HepG2 (cell line): Measurements from ENCODE around the gene SCAI. TPM values are rescaled to one million over a fixed set of nuclear protein-coding genes. Genes with fewer than 3 reads are reported as not detected.

ENCODE experiments used
- BRD4 ChIP-seq: sonication (generic); formaldehyde crosslinking; IDR thresholded peaks from 2 replicates; pipeline ENCODE4 v1.4.0; 2020; ENCODE audit warnings: missing genetic modification reagents
- CCAR2 ChIP-seq: fragments of 200-400 bp; formaldehyde crosslinking; optimal IDR thresholded peaks from 2 replicates; pipeline ENCODE3; 2018; ENCODE audit warnings: low read depth, mild to moderate bottlenecking, low read length, moderate library complexity
- FOXO4 ChIP-seq: sonication (generic); formaldehyde crosslinking; conservative IDR thresholded peaks from 2 replicates; pipeline ENCODE4 v1.8.1; 2023; ENCODE audit warnings: missing genetic modification reagents
- JDP2 ChIP-seq: sonication (generic); formaldehyde crosslinking; IDR thresholded peaks from 2 replicates; pipeline ENCODE4 v1.8.1; 2022; ENCODE audit warnings: missing genetic modification reagents, borderline replicate concordance
- SAFB2 ChIP-seq: sonication (generic); formaldehyde crosslinking; IDR thresholded peaks from 2 replicates; pipeline ENCODE4 v1.5.1; 2020; ENCODE audit warnings: missing genetic modification reagents, low read depth, mild to moderate bottlenecking, borderline replicate concordance
- TARDBP ChIP-seq: sonication (generic); formaldehyde crosslinking; IDR thresholded peaks from 2 replicates; pipeline ENCODE4 v1.8.0; 2022; ENCODE audit warnings: mild to moderate bottlenecking, missing genetic modification reagents
- ZBTB21 ChIP-seq: sonication (generic); formaldehyde crosslinking; IDR thresholded peaks from 2 replicates; pipeline ENCODE4 v1.4.0; 2020; ENCODE audit warnings: missing genetic modification reagents
- ZNF574 ChIP-seq: sonication (generic); formaldehyde crosslinking; IDR thresholded peaks from 2 replicates; pipeline ENCODE4 v1.4.0; 2020; ENCODE audit warnings: missing genetic modification reagents
- ZNF609 ChIP-seq: sonication (generic); formaldehyde crosslinking; IDR thresholded peaks from 2 replicates; pipeline ENCODE4 v1.4.0; 2020; ENCODE audit warnings: mild to moderate bottlenecking, missing genetic modification reagents, borderline replicate concordance
- ZNF737 ChIP-seq: sonication (generic); formaldehyde crosslinking; IDR thresholded peaks from 2 replicates; pipeline ENCODE4 v1.5.0; 2020; ENCODE audit warnings: missing genetic modification reagents, mild to moderate bottlenecking, borderline replicate concordance
- ZSCAN30 ChIP-seq: sonication (generic); formaldehyde crosslinking; IDR thresholded peaks from 2 replicates; pipeline ENCODE4 v1.5.0; 2020; ENCODE audit warnings: mild to moderate bottlenecking, missing genetic modification reagents
- polyA plus RNA-seq, 8 experiments: library from polyadenylated mRNA; depleted of rRNA in 3 of 8; stranded (reverse) in 7 of 8; unstranded in 1 of 8; fragments of >200 nt; fragmentation: Illumina TruSeq in 4 of 8; extraction: Trizol in 4 of 8; gene quantifications; 2 replicates each; pipeline versions ENCODE4 v1.2.1 to v1.2.3, GENCODE V29; 2011 to 2016; ENCODE audit warnings: low read depth in 4 of 8, missing spikeins in 1 of 8, mixed read lengths in 1 of 8; ENCODE audit not compliant: insufficient read depth in 1 of 8
- total RNA-seq, 5 experiments: library from RNA; depleted of rRNA; stranded (reverse); fragments of >200 nt; fragmentation: Illumina TruSeq; extraction: Trizol; gene quantifications; 2 replicates each; pipeline ENCODE4 v1.2.3, GENCODE V29; 2016; ENCODE audit warnings: low read depth in 1 of 5

SCAI gene
- total and polyA plus RNA-seq, 2 of the 13 experiments (the other 11 are each of a cell fraction or from before 2014, with no cell fraction given): 4.4 to 8.4 TPM

- no peak for TF ChIP-seq ZNF574 (CRISPR knock-in tag)
- no peak for TF ChIP-seq ZNF737 (CRISPR knock-in tag)
- no peak for TF ChIP-seq SAFB2 (CRISPR knock-in tag)
- TF ChIP-seq BRD4: no peak
- TF ChIP-seq TARDBP (CRISPR knock-in tag): no peak
- no peak for TF ChIP-seq ZNF609 (CRISPR knock-in tag)
- no peak for TF ChIP-seq JDP2 (CRISPR knock-in tag)
- TF ChIP-seq ZSCAN30: no peak
- TF ChIP-seq FOXO4 (CRISPR knock-in tag): no peak
- TF ChIP-seq ZBTB21 (CRISPR knock-in tag): no peak
- no peak for TF ChIP-seq CCAR2
These were observed 173.9 kb downstream of the SCAI start (continued) for GRCh38 chr9:124969401-124969800.
